ENCODE measurements around the gene NXPH2. TPM values are rescaled to one million over a fixed set of nuclear protein-coding genes. Genes with fewer than 3 reads are reported as not detected.

NXPH2 gene
- total and polyA plus RNA-seq, 2 of the 13 experiments (the other 11 are each of a cell fraction or from before 2014, with no cell fraction given) = not detected

- TF ChIP-seq HIC2 (CRISPR knock-in tag; IDR thresholded peaks at IDR 0.05; ENCODE audit: low read depth) = no peak
- no peak for TF ChIP-seq ZBTB40 (IDR thresholded peaks at IDR 0.05)
- TF ChIP-seq ZBTB40 (CRISPR knock-in tag; IDR thresholded peaks at IDR 0.05) = no peak
- no peak for TF ChIP-seq POLR2AphosphoS5 (IDR thresholded peaks at IDR 0.05; ENCODE audit: low read depth, low read length)
- no peak for TF ChIP-seq SMYD3 (CRISPR knock-in tag; IDR thresholded peaks at IDR 0.05)
- TF ChIP-seq ZNF253 (CRISPR knock-in tag; IDR thresholded peaks at IDR 0.05; ENCODE audit: borderline replicate concordance) = 0 out of 2 replicates have a peak, but pooled peaks have one; percentile 50
- TF ChIP-seq ESRRA (CRISPR knock-in tag; IDR thresholded peaks at IDR 0.05; ENCODE audit: low read depth) = no peak
- no peak for TF ChIP-seq DPF2 (CRISPR knock-in tag; IDR thresholded peaks at IDR 0.05; ENCODE audit: borderline replicate concordance, low read depth)
- TF ChIP-seq ZNF574 (CRISPR knock-in tag; IDR thresholded peaks at IDR 0.05) = no peak
- TF ChIP-seq ZKSCAN5 (CRISPR knock-in tag; IDR thresholded peaks at IDR 0.05) = no peak
- TF ChIP-seq UBTF (CRISPR knock-in tag; IDR thresholded peaks at IDR 0.05) = no peak; the same call in 1 of the 2 replicates
- TF ChIP-seq ZFP90 (CRISPR knock-in tag; IDR thresholded peaks at IDR 0.05; ENCODE audit: borderline replicate concordance) = no peak
Observed at GRCh38 chr2:138779781-138780445, at the start of gene NXPH2 (continued).

Measured in HepG2 (cell line).